IPS DF 6.9 (cell line): Measurements from ENCODE around the gene AFDN.

Experiments used
- DNase-seq: peaks from one replicate; pipeline ENCODE4 v3.0.0-alpha.2; 2013; ENCODE audit warnings: low read depth, low spot score
- H3K27ac ChIP-seq: one replicate; pipeline ENCODE4 v1.5.1; 2013; ENCODE audit warnings: low read length, control low read depth
- H3K27me3 ChIP-seq: 2 replicates; pipeline ENCODE4 v1.6.1; 2013; ENCODE audit warnings: mild to moderate bottlenecking, low read length; ENCODE audit not compliant: control insufficient read depth, insufficient read depth
- H3K36me3 ChIP-seq: 2 replicates; pipeline ENCODE4 v1.6.1; 2013; ENCODE audit warnings: low read length; ENCODE audit not compliant: control insufficient read depth, insufficient read depth
- H3K4me1 ChIP-seq: 2 replicates; pipeline ENCODE4 v1.6.1; 2013; ENCODE audit warnings: low read length; ENCODE audit not compliant: control insufficient read depth, insufficient read depth
- H3K4me3 ChIP-seq: 2 replicates; pipeline ENCODE4 v1.5.1; 2013; ENCODE audit warnings: mild to moderate bottlenecking, low read length
- H3K9me3 ChIP-seq: 2 replicates; pipeline ENCODE4 v1.6.1; 2013; ENCODE audit warnings: low read length, inconsistent platforms; ENCODE audit not compliant: control insufficient read depth, insufficient read depth
- WGBS: extraction: QIAGEN DNeasy Blood & Tissue Kit; methylation state at CpG from one replicate; pipeline ENCODE4 v1.1.7; 2013; ENCODE audit warnings: mixed read lengths, missing lambda C conversion rate; ENCODE audit not compliant: insufficient read length, insufficient coverage; 5-methylcytosine and 5-hydroxymethylcytosine counted together

Gene AFDN

GRCh38 chr6:167826896-167827582, at the start of gene AFDN:
Gene AFDN, plus strand, starts transcription at chr6:167826911. Its CDS starts 222 bp downstream, at chr6:167827133.
- no CpG with 5 or more reads among the region's 108 CpGs for WGBS
- Histone ChIP-seq H3K27ac (no peak within 1 kb of the TSS), H3K4me1 (peaks cover 1% of the 10 kb centered on the region; the same call in 1 of the 2 replicates), H3K36me3 (no peaks in the 10 kb centered on the region), H3K27me3 (no peaks in the 10 kb centered on the region), H3K9me3 (no peaks in the 10 kb centered on the region), H3K4me3 (peak within 1 kb of the TSS; percentile 95; the same call in 1 of the 2 replicates)
- no peak for DNase-seq

- H3K27ac ChIP-seq, result no peak overlapping the region
- H3K36me3 ChIP-seq, result no peaks in the 10 kb centered on the region
- no peak for DNase-seq
- H3K27me3 ChIP-seq, result no peaks in the 10 kb centered on the region
- WGBS, result no CpG with 5 or more reads among the region's 21 CpGs
- H3K4me1 ChIP-seq, result no peaks in the 10 kb centered on the region; the same call in 1 of the 2 replicates
- H3K9me3 ChIP-seq, result no peaks in the 10 kb centered on the region
- no peak overlapping the region for H3K4me3 ChIP-seq
Observed at GRCh38 chr6:167778497-167779128, 48.1 kb upstream of the AFDN start.

GRCh38 chr6:167779129-167779992, 47.4 kb upstream of the AFDN start:
- no peaks in the 10 kb centered on the region for H3K27me3 ChIP-seq
- H3K27ac ChIP-seq, result no peak overlapping the region
- DNase-seq, result no peak
- H3K4me3 ChIP-seq, result no peak overlapping the region
- H3K4me1 ChIP-seq, result no peaks in the 10 kb centered on the region; the same call in 1 of the 2 replicates
- no peaks in the 10 kb centered on the region for H3K9me3 ChIP-seq
- WGBS, result no CpG with 5 or more reads among the region's 20 CpGs
- no peaks in the 10 kb centered on the region for H3K36me3 ChIP-seq

GRCh38 chr6:167779993-167780655, 46.6 kb upstream of the AFDN start:
- Histone ChIP-seq H3K4me3 (no peak overlapping the region), H3K27ac (no peak overlapping the region), H3K36me3 (no peaks in the 10 kb centered on the region), H3K4me1 (no peaks in the 10 kb centered on the region; the same call in 1 of the 2 replicates), H3K9me3 (no peaks in the 10 kb centered on the region), H3K27me3 (no peaks in the 10 kb centered on the region)
- no peak for DNase-seq
- no CpG with 5 or more reads among the region's 15 CpGs for WGBS

- no CpG with 5 or more reads among the region's 15 CpGs for WGBS
- no peak overlapping the region for H3K27ac ChIP-seq
Observed at GRCh38 chr6:167781066-167781767, 45.5 kb upstream of the AFDN start.

GRCh38 chr6:167781868-167782267, 44.8 kb upstream of the AFDN start:
- DNase-seq, result no peak
- no peak overlapping the region for H3K27ac ChIP-seq
- no peaks in the 10 kb centered on the region for H3K36me3 ChIP-seq
- no peak overlapping the region for H3K4me3 ChIP-seq
- H3K9me3 ChIP-seq, result no peaks in the 10 kb centered on the region
- WGBS, result no CpG with 5 or more reads among the region's 9 CpGs
- no peaks in the 10 kb centered on the region; the same call in 1 of the 2 replicates for H3K4me1 ChIP-seq
- no peaks in the 10 kb centered on the region for H3K27me3 ChIP-seq

More at GRCh38 chr6:167781066-167781767, 45.5 kb upstream of the AFDN start:
- Histone ChIP-seq H3K4me3 (no peak overlapping the region), H3K9me3 (no peaks in the 10 kb centered on the region), H3K4me1 (no peaks in the 10 kb centered on the region; the same call in 1 of the 2 replicates), H3K27me3 (no peaks in the 10 kb centered on the region), H3K36me3 (no peaks in the 10 kb centered on the region)
- no peak for DNase-seq

- no peak overlapping the region for H3K27ac ChIP-seq
- H3K36me3 ChIP-seq, result no peaks in the 10 kb centered on the region
- no peak overlapping the region for H3K4me3 ChIP-seq
- no peaks in the 10 kb centered on the region for H3K27me3 ChIP-seq
- no peak for DNase-seq
- no peaks in the 10 kb centered on the region for H3K9me3 ChIP-seq
- no peaks in the 10 kb centered on the region; the same call in 1 of the 2 replicates for H3K4me1 ChIP-seq
- no CpG with 5 or more reads among the region's 4 CpGs for WGBS
Observed at GRCh38 chr6:167782698-167783517, 43.8 kb upstream of the AFDN start.

GRCh38 chr6:167786853-167787675, 39.6 kb upstream of the AFDN start:
- no CpG with 5 or more reads among the region's 10 CpGs for WGBS
- H3K27ac ChIP-seq, result no peak overlapping the region
- H3K4me3 ChIP-seq, result no peak overlapping the region
- DNase-seq, result no peak
- no peaks in the 10 kb centered on the region for H3K36me3 ChIP-seq
- H3K27me3 ChIP-seq, result no peaks in the 10 kb centered on the region
- no peaks in the 10 kb centered on the region for H3K9me3 ChIP-seq
- no peaks in the 10 kb centered on the region for H3K4me1 ChIP-seq
